Posterior vena cava (tissue), 2 donors: Measurements from ENCODE around the gene MPHOSPH10. TPM values are rescaled to one million over a fixed set of nuclear protein-coding genes. Genes with fewer than 3 reads are reported as not detected.
"Not testable (repeated sequence)": the region's sequence is repeated elsewhere in the genome, so short reads cannot be mapped to it uniquely, and the experiment has no call there.

Experiments
- DNase-seq: peaks from one replicate; pipeline ENCODE4 v3.0.0-alpha.2; 2020; ENCODE audit warnings: low spot score
- intact Hi-C, 2 donors: fragments of 100-400 bp; cut with DNase I; formaldehyde crosslinking; loops; one replicate each; pipeline versions ENCODE4 v1.14.1 to v1.14.2; 2022 to 2023
- total RNA-seq, 2 donors: library from RNA; stranded (reverse); fragmentation: NEBNext Ultra II Directional; extraction: Animal tissue kit (Norgen Biotek cat#: 25700); gene quantifications; one replicate each; pipeline ENCODE4 v1.2.1, GENCODE V29; 2021
- donor health status: DM: yes; HTN: yes; CAD: no.
- donor health status: DM: yes; HTN: yes; CAD: no.

Gene MPHOSPH10
- total RNA-seq, 2 donors from 2014 or later, result 26.3 to 28.3 TPM

DNA sequence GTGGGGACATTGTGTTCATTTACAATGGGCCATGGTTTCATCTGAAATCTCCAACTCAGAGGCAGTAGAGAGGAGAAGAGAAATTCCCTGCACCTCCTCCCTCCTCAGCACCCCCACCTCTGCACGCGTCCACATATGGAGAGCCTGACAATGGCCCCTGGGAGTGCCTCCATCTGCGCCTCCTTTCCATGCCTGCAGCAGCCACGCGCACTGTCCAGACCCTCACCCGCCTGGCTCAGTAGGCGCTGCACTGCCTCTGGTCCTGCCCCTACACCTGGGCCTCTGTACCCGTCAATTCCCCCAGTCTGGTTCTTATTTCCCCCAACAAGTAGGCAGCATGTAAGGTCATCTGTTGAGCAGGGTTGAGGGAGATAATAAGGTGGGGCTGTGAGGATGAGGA is 23.8 kb downstream of the MPHOSPH10 start:
- DNase-seq, result no peak
- intact Hi-C loops, result loop anchor here in 1 of 2 donors (5.0 kb wide), 1 partner anchor 1803 kb away; no protein-coding TSS in a partner anchor

DNA sequence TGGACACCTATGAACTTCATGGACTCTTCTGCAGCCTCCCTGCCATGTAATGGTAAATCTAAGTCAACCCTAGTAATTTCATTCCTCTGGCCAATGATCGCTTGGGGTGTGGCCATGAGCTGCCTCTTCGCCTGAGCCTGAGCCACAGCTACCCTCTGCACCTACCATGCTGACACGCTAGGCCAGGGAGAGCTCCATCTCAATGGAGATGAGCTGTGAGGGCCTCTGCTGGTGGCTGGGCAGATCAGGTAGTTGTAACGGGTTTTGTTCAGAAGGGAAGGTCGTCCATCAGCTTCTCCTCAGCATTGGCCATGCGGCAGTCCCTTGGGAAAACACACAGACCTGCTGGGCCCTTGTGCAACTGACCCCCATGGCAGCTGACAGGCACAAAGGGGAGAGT is 24.4 kb downstream of the MPHOSPH10 start:
- no peak for DNase-seq

GRCh38 chr2:71155846-71156245 is 25.4 kb downstream of the MPHOSPH10 start:
- DNase-seq, result no peak
- intact Hi-C loops, result no loop called here

More for the DNA sequence above, 24.4 kb downstream of the MPHOSPH10 start:
- intact Hi-C loops, result loop anchor here in 1 of 2 donors (5.0 kb wide), 1 partner anchor 1803 kb away; no protein-coding TSS in a partner anchor

- intact Hi-C loops, result no loop called here
- DNase-seq, result no peak
Measured at GRCh38 chr2:71156573-71156972, 26.1 kb downstream of the MPHOSPH10 start.

DNA sequence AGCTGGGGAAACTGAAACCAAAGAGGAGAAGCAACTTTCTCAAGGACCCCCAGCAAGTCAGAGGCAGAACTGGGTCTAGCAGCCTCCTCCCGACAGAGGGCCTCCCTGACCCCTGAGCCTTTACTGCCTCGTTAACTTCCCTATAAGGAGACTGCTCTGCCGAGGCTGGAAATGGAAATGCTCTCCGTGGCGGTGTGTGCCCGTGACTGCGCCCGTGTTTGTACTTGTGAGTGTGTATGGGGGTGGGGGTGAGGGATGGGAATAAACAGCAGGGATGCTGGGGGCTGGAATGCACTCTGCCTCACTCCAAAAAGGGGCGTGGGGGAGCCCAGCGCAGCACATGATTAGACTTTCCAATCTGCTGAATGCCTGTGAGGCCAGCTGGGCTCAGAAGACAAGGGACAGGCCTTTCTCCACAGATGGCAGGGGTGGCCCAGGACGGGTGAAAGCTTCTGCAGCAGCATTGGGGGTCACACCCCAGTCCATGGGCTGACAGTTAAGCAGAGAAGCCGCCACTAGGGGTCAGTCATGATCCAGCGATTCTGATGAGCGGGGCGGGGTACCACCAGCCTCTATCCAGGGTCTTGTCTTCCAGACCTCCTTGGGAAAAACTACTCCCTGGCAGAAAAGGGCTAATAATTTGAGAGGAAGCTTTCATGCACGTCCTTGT is 26.8 kb downstream of the MPHOSPH10 start:
- no peak for DNase-seq
- intact Hi-C loops, result no loop called here

DNA sequence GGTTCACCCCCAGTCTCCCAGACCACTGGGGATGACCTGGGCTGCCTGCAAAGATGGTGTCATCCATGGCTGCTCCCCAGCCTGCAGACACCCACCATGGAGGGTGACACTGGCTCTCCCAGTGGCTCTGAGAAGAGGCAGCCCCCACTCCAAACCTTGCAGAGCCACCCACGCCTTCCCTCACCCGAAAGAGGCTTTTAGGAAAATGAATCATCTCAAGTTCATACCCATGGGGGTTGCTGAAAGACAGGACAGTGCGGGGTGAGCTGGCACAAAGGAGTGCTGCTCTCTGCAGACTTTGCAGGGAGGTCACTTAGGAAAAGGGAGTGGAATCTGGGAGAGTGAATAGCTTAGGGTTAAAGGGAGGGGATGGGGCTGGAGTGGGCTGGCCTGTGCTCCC is 36.4 kb downstream of the MPHOSPH10 start:
- no peak for DNase-seq
- intact Hi-C loops, result no loop called here

- intact Hi-C loops, result no loop called here
- no peak for DNase-seq
Measured at GRCh38 chr2:71173096-71173495, 42.7 kb downstream of the MPHOSPH10 start.

- DNase-seq, result no peak
- intact Hi-C loops, result no loop called here
Measured at GRCh38 chr2:71174207-71174606, 43.8 kb downstream of the MPHOSPH10 start.

- intact Hi-C loops, DNase-seq: not testable (repeated sequence)
Measured at GRCh38 chr2:71178836-71179235, 48.4 kb downstream of the MPHOSPH10 start.

GRCh38 chr2:71181316-71181715 is 50.9 kb downstream of the MPHOSPH10 start:
- DNase-seq, result no peak
- intact Hi-C loops, result no loop called here

DNA sequence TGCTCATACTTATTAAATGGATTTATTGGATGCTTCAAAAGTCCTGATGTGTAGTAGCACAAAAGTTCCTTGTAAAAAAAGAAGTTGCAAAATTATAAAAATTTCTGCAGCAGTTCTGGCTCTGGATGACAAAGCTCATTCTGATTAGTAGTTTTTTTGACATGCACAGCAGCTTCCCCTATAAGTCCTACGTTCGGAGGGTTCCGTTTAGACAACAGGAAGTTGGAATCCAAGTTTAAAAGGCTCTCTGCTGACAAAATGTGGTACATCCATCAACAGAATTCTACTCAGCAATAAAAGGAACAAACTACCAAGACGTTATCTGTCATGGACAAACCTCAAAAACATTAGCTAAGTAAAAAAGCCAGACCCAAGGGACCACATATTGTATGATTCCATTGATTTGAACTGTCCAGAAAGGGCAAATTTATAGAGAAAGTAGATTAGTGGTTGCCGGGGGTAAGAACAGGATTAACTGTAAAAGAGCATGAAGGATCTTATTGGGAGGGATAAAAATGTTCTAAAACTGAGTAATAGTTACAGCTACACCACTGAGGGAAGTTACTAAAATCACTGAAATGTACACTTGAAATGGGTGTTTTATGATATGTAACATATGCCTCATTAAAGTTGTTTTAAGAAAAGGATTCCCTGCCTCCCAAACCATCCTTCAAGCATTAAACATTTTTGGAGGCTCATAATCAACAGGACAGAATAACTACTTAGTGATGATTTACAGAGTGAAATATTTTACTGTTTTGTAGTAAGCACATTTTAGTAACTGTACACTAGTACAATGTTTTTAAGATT is 53.1 kb downstream of the MPHOSPH10 start:
- intact Hi-C loops, DNase-seq: not testable (repeated sequence)

- no peak for DNase-seq
- intact Hi-C loops, result no loop called here
Measured at GRCh38 chr2:71186973-71187372, 56.5 kb downstream of the MPHOSPH10 start.

GRCh38 chr2:71187589-71187988 is 57.2 kb downstream of the MPHOSPH10 start:
- no peak for DNase-seq

DNA sequence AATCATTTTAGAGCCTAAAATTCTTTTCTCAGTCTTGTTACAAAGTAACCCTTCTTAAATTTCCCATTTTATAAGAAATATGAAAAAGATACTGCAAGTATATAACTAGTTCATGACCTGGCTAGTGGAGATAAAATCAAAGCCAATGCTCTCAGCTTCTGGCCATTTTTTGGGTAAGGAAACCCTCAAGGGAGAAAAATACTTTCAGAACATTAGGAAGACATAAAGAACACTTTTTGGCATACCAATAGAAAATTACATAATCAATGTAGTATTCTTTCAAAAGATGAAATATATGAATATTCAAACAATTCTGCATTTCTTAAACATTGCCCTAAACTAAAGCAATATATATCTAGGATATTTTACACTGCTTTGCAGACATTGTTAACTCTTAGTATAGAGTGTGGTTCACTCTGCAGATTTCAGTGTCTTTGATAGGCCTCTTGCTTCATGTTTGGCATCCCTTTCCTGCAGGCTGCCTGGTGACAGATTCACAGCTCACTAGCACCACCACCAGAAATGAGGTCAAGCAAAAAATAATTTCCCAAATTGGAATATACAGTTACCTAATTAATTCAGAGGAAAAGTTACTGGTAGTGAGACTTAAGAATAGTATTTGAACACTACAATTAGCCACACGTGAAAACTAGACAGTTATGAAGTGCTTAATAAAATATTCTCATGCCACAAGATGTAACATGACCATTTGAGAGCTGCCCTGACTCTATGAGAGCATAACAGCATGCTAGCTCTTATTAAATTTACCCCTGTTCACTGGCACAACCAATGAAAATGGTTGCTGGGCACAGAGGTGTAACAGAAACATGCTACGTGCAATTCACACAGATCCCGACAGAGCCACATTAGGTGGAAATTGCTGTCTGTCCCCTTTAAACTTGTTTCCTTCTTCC is 60.5 kb downstream of the MPHOSPH10 start:
- intact Hi-C loops, result no loop called here
- no peak for DNase-seq

More at GRCh38 chr2:71187589-71187988, 57.2 kb downstream of the MPHOSPH10 start:
- intact Hi-C loops, result no loop called here

- no peak for DNase-seq
- intact Hi-C loops, result no loop called here
Measured at GRCh38 chr2:71191570-71191943, 61.1 kb downstream of the MPHOSPH10 start.

Other genes with a start within 250 kb of the MPHOSPH10 start
- 1 to 10 TPM in 1 of 2 donors, under 1 TPM in 1; 0.57 to 1.4 TPM for gene VAX2, start 230.1 kb upstream of the MPHOSPH10 start, total RNA-seq
- gene ATP6V1B1, start 194.7 kb upstream of the MPHOSPH10 start, total RNA-seq, result 1 to 10 TPM in 1 of 2 donors, under 1 TPM in 1; 0.48 to 1.4 TPM
- gene ANKRD53, start 152.0 kb upstream of the MPHOSPH10 start, total RNA-seq, result 1 to 10 TPM; 1.4 to 2.3 TPM
- 10 to 100 TPM; 44.3 to 50.4 TPM for gene TEX261, start 135.8 kb upstream of the MPHOSPH10 start, total RNA-seq
- gene NAGK, start 62.0 kb upstream of the MPHOSPH10 start, total RNA-seq, result 10 to 100 TPM; 89.5 to 90.9 TPM
- 10 to 100 TPM; 21.3 to 22.6 TPM for gene MCEE, start 405 bp upstream of the MPHOSPH10 start, total RNA-seq
- 1 to 10 TPM; 2.8 to 3.8 TPM for gene PAIP2B, start 96.5 kb downstream of the MPHOSPH10 start, total RNA-seq
- 100 to 1,000 TPM in 1 of 2 donors, 10 to 100 TPM in 1; 92.6 to 104 TPM for gene ZNF638, start 201.1 kb downstream of the MPHOSPH10 start, total RNA-seq